ENCODE measurements around the gene RYR2. TPM values are rescaled to one million over a fixed set of nuclear protein-coding genes. Genes with fewer than 3 reads are reported as not detected.

The RYR2 gene
- polyA plus RNA-seq, 1 of the 3 experiments (the other 2 are of a cell fraction): under 0.01 TPM

- no peak overlapping the region for H3K9ac ChIP-seq
- H3K27me3 ChIP-seq (ENCODE audit: insufficient read depth): no peaks in the 10 kb centered on the region
- POLR2A ChIA-PET: no interaction called here
- H3K27ac ChIP-seq (ENCODE audit: low read depth in 2 of 2, low read length in 1 of 2): no peak overlapping the region
- no peaks in the 10 kb centered on the region for H3K36me3 ChIP-seq (replicated peaks in 1 of 2; ENCODE audit: control insufficient read depth in 1 of 2, insufficient read depth in 2 of 2, low read length in 1 of 2)
- no peak overlapping the region for H2AFZ ChIP-seq (ENCODE audit: low read depth)
- H4K20me1 ChIP-seq (ENCODE audit: insufficient read depth): no peaks in the 10 kb centered on the region
- CTCF ChIA-PET: interaction anchor here (0.9 kb wide), 1 partner anchor 11 kb away, joined by 3 read pairs; no protein-coding TSS in a partner anchor
- no peaks in the 10 kb centered on the region for H3K79me2 ChIP-seq (ENCODE audit: insufficient read depth)
- WGBS (ENCODE audit: low lambda C conversion rate): 26% methylated on average over 3 of the region's 3 CpGs
- H3K4me1 ChIP-seq (ENCODE audit: control insufficient read depth in 1 of 2, insufficient read depth in 2 of 2, low read depth in 1 of 2, low read length in 1 of 2): no peaks in the 10 kb centered on the region
- no peak overlapping the region for H3K4me3 ChIP-seq (ENCODE audit: low read depth in 2 of 2, low read length in 1 of 2)
- H3K4me2 ChIP-seq: no peak overlapping the region
- H3K9me3 ChIP-seq: no peaks in the 10 kb centered on the region
- no peaks in the 10 kb centered on the region for H3K9me2 ChIP-seq
- no peak for DNase-seq
- TF ChIP-seq FOSL2 (IDR thresholded peaks at IDR 0.05; ENCODE audit: borderline replicate concordance, low read depth) (no peak), FOXJ3 (CRISPR knock-in tag; IDR thresholded peaks at IDR 0.05) (no peak), MEF2A (IDR thresholded peaks at IDR 0.05; ENCODE audit: borderline replicate concordance, low read depth) (no peak), JUND (IDR thresholded peaks at IDR 0.05) (no peak), RAD21 (IDR thresholded peaks at IDR 0.05; ENCODE audit: low read length) (no peak), SMC3 (IDR thresholded peaks at IDR 0.05; ENCODE audit: low read depth, low read length) (no peak), EP300 (IDR thresholded peaks at IDR 0.05; ENCODE audit: borderline replicate concordance in 1 of 2, low read depth in 1 of 2, low read length in 1 of 2) (no peak), USF1 (IDR thresholded peaks at IDR 0.05; ENCODE audit: borderline replicate concordance, low read depth) (no peak), MAX (IDR thresholded peaks at IDR 0.05; ENCODE audit: low read depth) (no peak), RFX5 (IDR thresholded peaks at IDR 0.05; ENCODE audit: low read length) (no peak), GATA2 (CRISPR knock-in tag; IDR thresholded peaks at IDR 0.05) (no peak), CHD2 (IDR thresholded peaks at IDR 0.05; ENCODE audit: low read length, partially characterized antibody) (no peak), EZH2phosphoT487 (IDR thresholded peaks at IDR 0.05; ENCODE audit: borderline replicate concordance, low read depth) (no peak), NRF1 (IDR thresholded peaks at IDR 0.05; ENCODE audit: low read depth, low read length) (no peak), SIN3A (IDR thresholded peaks at IDR 0.05; ENCODE audit: borderline replicate concordance, low read depth, low read length) (no peak)
- TF ChIP-seq, protein P1, sequence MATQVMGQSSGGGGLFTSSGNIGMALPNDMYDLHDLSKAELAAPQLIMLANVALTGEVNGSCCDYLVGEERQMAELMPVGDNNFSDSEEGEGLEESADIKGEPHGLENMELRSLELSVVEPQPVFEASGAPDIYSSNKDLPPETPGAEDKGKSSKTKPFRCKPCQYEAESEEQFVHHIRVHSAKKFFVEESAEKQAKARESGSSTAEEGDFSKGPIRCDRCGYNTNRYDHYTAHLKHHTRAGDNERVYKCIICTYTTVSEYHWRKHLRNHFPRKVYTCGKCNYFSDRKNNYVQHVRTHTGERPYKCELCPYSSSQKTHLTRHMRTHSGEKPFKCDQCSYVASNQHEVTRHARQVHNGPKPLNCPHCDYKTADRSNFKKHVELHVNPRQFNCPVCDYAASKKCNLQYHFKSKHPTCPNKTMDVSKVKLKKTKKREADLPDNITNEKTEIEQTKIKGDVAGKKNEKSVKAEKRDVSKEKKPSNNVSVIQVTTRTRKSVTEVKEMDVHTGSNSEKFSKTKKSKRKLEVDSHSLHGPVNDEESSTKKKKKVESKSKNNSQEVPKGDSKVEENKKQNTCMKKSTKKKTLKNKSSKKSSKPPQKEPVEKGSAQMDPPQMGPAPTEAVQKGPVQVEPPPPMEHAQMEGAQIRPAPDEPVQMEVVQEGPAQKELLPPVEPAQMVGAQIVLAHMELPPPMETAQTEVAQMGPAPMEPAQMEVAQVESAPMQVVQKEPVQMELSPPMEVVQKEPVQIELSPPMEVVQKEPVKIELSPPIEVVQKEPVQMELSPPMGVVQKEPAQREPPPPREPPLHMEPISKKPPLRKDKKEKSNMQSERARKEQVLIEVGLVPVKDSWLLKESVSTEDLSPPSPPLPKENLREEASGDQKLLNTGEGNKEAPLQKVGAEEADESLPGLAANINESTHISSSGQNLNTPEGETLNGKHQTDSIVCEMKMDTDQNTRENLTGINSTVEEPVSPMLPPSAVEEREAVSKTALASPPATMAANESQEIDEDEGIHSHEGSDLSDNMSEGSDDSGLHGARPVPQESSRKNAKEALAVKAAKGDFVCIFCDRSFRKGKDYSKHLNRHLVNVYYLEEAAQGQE (IDR thresholded peaks at IDR 0.05; ENCODE audit: low read depth, low read length): no peak
- TF ChIP-seq, protein P2, sequence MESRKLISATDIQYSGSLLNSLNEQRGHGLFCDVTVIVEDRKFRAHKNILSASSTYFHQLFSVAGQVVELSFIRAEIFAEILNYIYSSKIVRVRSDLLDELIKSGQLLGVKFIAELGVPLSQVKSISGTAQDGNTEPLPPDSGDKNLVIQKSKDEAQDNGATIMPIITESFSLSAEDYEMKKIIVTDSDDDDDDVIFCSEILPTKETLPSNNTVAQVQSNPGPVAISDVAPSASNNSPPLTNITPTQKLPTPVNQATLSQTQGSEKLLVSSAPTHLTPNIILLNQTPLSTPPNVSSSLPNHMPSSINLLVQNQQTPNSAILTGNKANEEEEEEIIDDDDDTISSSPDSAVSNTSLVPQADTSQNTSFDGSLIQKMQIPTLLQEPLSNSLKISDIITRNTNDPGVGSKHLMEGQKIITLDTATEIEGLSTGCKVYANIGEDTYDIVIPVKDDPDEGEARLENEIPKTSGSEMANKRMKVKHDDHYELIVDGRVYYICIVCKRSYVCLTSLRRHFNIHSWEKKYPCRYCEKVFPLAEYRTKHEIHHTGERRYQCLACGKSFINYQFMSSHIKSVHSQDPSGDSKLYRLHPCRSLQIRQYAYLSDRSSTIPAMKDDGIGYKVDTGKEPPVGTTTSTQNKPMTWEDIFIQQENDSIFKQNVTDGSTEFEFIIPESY (IDR thresholded peaks at IDR 0.05; ENCODE audit: borderline replicate concordance, low read depth): no peak
- H3F3A ChIP-seq (replicated peaks; ENCODE audit: insufficient read depth): no peaks in the 10 kb centered on the region
Observed at GRCh38 chr1:237467320-237467719, 425.3 kb downstream of the RYR2 start.

Data from SK-N-SH (cell line).